GM10847 (cell line): ENCODE measurements around the gene PTPRN2.

Source experiments
- POLR2A ChIP-seq: IDR thresholded peaks from 2 replicates; pipeline ENCODE4 v1.6.1; 2011; ENCODE audit not compliant: insufficient read length; ENCODE audit errors: extremely low read depth

The PTPRN2 gene

DNA sequence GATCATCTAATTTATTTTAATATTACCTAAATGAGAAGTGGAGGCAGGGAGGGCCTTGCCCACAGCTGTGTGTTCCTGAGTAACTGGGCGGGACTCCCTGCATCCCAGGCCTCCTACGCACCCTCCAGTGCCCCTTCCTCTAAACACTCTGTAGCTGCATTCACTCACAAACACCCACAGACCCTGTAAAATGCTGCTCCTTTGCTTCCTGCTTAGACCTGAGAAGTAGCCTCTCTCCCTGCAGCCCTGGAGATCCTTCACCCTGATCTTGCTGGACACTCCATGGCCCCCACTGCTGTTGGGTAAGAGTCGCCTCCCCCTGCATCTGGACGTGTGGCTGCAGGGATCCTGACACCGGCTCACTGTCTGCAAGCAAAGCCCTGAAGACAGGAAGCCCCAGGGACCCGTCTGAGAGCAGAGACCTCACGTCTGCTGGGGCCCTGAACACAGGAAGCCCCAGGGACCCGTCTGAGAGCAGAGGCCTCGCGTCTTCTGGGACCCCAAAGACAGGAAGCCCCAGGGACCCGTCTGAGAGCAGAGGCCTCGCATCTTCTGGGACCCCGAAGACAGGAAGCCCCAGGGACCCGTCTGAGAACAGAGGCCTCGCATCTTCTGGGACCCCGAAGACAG is 661.0 kb downstream of the PTPRN2 start:
- TF ChIP-seq POLR2A, result no peak

DNA sequence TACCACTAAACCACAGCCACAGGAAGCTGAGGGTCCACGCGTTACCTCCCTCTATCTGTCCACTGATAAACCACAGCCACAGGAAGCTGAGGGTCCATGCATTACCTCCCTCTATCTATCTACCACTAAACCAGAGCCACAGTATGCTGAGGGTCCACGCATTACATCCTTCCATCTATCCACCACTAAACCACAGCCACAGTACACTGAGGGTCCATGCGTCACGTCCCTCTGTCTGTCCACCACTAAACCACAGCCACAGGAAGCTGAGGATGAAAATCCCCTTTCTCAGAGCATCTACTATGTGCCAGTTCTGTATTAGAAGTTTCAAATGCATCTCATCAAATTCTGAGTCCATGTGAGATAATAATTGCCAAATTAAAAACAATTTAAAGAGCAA is 661.5 kb downstream of the PTPRN2 start:
- TF ChIP-seq POLR2A, result no peak

DNA sequence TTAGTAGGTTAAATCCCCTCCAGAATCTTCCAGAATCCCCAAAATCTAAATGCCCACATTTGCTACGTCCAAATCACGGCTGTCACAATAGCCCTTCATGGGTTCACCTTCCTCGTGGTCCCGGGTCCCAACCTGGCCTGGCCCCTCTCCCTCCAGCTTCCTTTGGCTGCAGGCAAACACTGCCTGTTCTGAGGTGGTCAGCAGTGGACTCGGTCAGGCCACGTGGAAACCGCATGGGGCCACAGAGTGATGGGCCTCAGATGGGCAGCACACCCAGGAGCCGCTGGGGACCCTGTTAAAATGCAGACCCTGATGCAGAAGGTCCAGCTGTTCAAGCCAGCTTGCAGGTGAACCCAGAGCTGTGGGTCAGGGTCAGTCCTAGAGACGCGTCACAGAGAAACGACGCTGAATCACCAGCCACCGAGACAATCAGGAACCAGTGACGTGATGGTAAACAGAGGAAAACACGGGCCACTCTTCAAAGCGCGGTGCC is 662.2 kb downstream of the PTPRN2 start:
- no peak for TF ChIP-seq POLR2A

DNA sequence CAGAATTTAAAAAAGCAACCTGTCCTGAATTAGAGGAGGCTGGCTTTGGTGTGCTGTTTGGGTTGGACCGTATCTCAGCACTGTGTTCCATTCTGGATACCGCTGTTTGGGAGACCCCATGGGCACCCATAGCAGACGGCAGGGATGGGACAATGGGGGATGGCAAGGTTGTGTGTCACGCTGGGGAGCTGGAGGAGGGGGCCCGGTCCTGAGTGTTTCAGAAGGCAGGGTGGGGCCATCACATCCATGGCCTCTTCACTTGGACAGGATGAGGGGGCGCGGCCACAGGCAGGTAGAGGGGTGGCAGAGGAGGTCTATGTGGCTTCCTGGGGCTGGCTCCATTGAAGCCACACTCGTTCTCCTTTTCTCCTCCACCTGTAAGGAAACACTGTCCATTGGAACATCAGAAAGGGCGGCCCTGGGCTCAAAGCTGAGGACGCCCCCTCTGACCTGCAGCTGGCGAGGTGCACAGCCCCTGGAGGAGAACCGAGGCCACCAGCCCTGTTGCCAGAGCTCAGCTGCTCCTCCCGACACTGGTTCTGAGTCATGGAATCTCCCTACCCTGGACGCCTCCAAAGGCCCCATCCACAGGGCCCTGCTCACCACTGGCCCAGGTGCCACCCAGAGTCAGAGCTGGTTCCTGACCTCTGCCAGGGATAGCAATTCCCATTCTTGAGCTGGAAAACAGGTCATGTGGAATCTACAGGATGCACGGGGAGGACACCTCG is 663.6 kb downstream of the PTPRN2 start:
- TF ChIP-seq POLR2A, result no peak

DNA sequence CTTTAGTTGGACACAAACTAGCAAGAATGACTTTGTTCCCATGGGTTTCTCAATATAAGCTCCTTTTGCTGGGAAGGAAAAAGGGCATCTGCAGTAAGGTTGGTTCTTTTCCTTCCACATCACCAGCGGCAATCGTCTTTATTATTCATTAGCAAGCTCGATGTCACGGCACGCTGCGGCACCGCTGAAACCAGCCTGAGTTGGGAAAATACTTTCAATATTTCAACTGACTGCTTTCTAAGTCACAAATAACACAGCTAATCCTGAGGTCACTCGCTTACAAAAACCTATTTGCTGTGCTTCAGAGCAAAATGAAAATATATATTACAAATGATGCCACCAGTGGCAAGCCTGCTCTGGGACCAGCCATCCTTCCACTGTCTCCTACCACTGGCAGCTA is 665.0 kb downstream of the PTPRN2 start:
- no peak for TF ChIP-seq POLR2A

DNA sequence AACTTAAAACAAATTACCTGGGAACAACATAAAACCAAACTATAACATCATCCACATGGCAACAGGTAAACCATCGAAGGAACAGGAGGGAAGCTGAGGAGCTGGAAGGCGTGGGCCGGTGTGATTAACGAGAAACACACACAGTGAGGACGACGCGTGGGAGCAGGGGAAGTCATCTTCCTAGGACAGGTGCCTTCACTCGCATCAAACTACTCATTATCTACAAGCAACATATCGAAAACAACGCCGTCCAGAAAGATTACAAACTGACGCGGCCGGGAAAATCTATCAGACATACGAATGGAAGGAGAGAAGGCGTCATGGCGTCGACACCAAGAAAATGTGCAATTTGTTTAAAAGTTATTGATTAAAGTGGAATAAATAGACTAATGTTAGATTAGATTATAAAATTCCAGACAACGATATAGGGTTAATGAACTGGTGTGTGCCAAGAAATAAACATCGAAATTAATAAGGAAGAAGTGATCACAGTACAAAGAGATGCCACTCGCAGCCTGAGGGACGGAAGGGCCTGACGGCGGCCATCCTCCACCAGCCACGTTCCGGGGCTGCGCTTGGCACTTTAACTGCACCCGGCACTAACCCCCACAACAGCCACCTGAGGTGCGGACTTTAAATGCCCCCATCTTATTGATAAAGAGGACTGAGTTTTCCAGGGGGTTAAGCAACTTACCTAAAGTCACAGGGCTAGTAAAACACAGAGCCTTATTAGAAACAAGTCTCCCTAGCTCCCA is 669.1 kb downstream of the PTPRN2 start:
- no peak for TF ChIP-seq POLR2A

DNA sequence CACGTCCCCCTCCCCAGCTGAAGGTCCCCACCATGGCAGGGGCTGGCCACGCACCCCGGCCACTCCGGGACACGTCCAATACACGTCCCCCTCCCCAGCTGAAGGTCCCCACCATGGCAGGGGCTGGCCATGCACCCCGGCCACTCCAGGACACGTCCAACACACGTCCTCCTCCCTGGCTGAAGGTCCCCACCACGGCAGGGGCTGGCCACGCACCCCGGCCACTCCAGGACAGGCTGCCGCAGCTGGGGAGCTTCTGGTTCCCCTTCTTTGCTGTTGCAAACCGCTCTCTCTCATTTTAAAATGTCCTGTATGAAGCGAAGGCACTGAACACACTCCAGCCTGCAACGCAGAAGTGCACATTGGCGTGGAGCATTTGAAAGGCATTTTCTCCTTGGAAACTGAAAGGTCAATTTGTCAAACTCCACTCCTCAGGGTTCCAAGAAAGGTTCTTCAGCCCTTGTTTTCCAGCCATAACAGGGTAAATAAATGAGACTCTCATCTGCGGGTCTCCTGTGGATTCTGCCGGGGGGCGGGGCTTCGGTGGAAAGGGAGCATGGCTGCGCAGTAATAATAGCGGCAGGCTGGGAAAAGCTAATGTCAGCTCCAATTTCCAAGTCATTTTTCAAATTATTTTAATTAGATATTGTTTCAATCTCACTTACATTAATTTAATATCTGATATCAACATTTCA is 670.5 kb downstream of the PTPRN2 start:
- TF ChIP-seq POLR2A, result no peak

DNA sequence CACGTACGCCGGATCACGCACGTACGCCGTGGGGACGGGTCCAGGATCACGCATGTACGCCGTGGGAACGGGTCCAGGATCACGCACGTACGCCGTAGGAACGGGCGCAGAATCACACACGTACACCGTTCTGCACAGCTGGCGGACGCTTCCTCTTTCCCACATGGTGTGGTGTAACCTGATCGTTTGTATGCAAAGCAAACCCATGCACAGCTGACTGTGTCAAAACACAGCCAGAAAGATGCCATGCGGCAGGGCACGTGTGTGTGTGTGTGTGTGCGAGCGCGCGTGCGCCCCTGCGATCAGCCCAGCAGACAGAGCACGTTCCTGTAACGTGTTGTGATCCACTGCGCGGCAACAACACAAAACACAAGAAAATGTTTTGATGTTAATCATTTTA is 677.2 kb downstream of the PTPRN2 start:
- no peak for TF ChIP-seq POLR2A

DNA sequence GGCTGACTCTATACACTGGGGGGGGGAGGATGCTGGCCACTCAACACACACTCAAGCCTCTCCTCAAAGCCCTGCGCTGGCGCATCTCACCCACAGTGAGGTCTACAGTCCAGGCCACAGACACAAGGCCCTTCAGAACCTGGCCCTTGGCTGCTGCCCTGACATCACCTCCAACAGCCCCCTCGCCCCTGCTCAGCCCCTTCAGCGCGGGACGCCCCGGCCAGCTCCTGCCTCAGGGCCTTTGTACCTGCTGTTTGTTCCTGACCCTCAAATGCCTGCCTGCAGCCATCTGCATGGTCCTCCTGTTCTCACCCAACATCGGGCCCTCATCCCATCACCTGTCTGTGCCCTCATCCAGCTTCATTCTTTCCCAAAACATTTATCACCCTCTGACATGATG is 678.3 kb downstream of the PTPRN2 start:
- no peak for TF ChIP-seq POLR2A

DNA sequence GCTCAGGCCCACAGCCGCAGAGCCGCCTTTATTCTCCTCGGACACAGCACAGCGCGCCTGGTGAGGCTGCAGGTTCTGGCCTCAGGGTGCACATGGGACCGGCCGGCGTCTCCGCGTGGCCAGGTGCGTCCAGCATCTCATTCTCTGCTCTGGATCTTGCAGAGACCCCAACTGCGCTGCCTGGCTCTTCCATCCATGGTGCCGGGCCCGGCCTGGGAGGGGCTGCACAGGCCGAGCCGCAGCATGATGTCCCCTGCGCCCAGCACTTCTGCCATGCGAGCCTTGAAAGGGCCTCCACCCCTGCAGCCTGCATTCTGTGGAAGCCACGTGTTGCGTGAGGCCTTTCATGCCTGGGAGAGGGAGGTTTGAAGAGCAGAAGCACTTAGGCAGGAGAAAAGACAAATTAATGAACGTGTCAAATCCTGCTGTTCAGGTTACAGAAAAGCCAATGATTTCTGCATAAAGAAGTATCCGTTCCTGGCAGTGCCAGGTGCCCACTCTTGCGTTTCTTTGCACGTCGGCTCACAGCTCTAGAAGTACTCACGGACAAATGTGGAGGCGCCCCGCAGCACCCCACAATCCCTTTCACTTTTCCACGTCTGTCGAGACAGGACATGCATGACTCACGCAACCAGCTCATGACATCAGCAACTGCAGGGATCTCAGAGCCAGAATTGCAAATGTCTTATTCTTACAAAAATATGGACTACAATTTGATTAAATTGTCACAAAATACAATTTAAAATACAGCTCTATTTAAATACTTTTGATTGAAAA is 679.4 kb downstream of the PTPRN2 start:
- TF ChIP-seq POLR2A, result no peak

DNA sequence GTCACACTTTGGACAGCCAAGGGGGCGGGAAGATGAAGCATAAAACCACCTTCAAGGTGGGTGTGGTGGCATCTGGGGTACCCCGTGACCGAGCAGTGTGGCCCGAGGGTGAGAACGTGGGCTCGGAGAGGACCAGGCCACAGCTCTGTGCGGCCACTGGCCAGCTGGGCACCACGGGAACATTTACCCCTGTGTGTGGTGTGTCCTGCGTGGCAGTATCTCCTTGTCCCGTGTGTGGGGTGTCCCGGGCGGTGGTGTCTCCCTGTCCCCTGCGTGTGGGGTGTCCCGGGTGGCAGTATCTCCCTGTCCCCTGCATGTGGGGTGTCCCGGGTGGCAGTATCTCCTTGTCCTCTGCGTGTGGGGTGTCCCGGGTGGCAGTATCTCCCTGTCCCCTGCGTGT is 680.5 kb downstream of the PTPRN2 start:
- TF ChIP-seq POLR2A, result no peak

DNA sequence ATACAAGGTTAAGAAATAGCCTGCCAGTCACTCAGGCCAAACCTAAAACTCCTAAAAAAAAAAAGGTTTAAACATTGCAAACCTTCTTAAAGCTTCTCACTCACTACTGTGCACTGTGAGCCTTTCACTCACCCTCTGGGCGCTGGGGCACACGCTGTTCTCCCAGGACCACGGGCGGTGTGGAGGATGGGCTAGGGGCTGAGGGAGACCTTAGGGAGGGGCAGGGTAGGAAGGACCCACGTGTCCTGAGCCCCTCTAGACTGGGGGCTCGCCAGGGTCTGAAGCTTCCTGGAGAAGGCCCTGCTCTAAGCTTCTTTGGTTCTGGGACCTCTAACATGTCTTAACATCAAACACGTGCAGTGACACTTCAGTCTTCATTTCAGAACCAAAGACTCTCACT is 681.0 kb downstream of the PTPRN2 start:
- TF ChIP-seq POLR2A, result no peak

DNA sequence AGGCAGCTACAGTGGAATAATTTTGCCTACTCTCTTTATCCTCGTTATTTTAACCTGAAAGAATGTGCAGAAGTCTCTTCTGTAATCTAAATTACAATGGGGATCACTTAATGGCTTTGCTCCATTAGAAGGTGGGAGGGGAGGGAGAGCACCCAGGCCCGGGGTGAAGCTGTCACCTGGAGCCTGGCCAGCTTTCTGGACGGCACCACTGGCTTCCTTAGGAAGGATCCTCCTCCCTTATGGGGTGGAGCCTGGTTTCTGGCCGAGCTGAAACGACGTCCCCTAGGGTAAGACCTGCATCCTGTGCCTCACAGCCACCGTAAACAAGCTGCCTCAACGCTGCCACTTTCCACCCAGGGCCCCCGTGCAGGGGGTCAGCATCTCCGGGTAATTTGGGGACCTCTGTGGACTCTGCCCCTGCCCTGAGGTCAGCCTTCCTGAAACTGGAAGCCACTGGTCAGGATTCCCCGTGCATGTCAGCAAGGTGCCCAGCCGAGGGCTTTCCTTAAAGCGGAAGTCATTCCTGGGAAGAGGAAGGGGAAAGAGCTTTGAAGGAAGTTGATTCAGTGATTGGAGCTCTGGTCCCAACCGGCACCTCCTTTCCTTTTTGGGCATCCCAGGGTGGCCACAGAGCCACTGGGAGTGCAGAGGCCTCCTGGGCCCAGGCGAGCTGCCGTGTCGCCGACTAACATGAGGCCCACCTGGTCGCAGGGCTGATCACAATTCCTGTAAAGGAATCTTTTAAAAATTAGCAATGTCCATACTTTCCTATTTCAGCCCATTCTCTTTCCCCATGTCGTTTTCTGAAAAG is 681.8 kb downstream of the PTPRN2 start:
- TF ChIP-seq POLR2A, result no peak
